GM12875 (cell line): Measurements from ENCODE around the gene VPS45.
A peak's percentile ranks its signal among the peaks of the same experiment; 100 is the strongest.

Experiments used
- H3K4me3 ChIP-seq: one replicate; pipeline ENCODE4 v1.5.1; 2011; ENCODE audit warnings: low read depth, low read length, control low read depth
- TF ChIP-seq, protein P1 (sequence below): IDR thresholded peaks from 2 replicates; pipeline ENCODE4 v1.5.1; 2011; ENCODE audit warnings: low read depth, mild to moderate bottlenecking, control low read depth, inconsistent platforms, low read length, moderate library complexity, borderline replicate concordance; ENCODE audit not compliant: insufficient read depth

VPS45 gene

GRCh38 chr1:150186789-150187559, 119.4 kb downstream of the VPS45 start:
- TF ChIP-seq, protein P1, sequence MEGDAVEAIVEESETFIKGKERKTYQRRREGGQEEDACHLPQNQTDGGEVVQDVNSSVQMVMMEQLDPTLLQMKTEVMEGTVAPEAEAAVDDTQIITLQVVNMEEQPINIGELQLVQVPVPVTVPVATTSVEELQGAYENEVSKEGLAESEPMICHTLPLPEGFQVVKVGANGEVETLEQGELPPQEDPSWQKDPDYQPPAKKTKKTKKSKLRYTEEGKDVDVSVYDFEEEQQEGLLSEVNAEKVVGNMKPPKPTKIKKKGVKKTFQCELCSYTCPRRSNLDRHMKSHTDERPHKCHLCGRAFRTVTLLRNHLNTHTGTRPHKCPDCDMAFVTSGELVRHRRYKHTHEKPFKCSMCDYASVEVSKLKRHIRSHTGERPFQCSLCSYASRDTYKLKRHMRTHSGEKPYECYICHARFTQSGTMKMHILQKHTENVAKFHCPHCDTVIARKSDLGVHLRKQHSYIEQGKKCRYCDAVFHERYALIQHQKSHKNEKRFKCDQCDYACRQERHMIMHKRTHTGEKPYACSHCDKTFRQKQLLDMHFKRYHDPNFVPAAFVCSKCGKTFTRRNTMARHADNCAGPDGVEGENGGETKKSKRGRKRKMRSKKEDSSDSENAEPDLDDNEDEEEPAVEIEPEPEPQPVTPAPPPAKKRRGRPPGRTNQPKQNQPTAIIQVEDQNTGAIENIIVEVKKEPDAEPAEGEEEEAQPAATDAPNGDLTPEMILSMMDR: peak; percentile 14; the same call in 1 of the 2 replicates
- H3K4me3 ChIP-seq: no peak overlapping the region

DNA sequence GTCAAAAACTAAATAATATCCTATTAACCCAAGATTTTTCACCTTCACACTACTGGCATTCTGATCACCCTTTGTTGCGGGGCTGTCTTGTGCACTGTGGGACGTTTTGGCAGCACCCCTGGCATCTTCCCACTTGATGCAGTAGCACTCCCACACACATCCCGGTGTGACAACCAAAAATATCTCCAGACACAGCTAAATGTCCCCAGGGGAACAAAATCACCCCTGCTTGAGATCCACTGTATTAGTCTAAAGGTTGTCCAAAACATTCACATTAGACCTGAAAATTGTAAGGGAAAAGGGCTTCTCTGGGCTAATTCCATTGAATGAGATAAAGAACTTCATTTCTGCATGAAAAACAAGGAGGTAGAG, 120.0 kb downstream of the VPS45 start:
- H3K4me3 ChIP-seq: no peak overlapping the region
- TF ChIP-seq, protein P1: no peak

DNA sequence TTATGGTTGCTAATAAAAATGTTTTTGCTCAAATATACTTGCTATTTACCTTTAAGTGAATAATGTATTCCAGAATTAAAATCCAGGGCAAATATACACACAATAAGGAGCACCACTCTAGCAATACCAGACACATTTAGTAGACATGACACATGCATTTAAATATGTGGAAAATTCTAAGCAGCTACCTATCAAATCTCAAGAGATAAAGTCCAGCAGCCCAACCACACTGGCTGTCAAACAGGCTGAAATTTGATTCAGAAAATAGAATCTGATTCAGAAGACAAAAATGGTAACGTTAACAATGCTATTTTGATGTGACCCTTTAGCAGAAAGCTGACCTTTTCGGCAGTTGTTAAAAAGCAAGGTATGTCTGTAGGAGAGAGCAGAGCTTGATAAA, 124.4 kb downstream of the VPS45 start:
- TF ChIP-seq, protein P1: no peak

DNA sequence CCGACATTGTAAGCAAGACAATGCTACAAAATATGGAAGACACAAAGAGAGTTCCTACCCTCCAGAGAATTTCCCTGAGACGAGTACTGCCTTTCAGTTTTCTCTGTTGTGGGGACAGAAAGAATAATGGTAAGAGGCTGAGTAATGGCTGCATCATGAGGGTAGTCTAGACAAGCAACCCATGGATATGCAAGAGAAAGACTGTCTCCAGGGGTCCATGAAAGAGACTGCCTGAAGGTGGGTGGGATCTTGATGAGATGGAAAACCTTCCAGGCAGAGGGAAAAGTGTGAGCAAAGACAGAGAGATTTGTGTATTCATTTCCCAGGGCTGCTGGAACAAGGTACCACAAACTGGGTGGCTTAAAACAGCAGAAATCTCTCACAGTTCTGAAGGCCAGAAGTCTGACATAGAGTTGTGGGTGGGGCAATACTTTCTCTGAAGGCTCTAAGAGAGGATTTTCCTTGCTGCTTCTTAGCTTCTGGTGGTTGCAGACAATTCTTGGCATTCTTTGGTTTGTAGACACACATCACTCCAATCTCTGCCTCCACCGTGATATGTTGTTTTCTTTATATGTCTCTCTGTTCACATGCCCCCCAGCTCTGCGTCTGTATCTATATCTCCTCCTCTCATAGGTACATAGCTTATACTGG, 126.9 kb downstream of the VPS45 start:
- no peak overlapping the region for H3K4me3 ChIP-seq
- TF ChIP-seq, protein P1: no peak

More for the DNA sequence above, 124.4 kb downstream of the VPS45 start:
- no peak overlapping the region for H3K4me3 ChIP-seq
